HK-2 (cell line): ENCODE measurements around the gene SMIM10L1.

Experiments
- DNase-seq: peaks from one replicate; pipeline ENCODE4 v3.0.0-alpha.2; 2018; ENCODE audit not compliant: unreplicated experiment

The SMIM10L1 gene

DNA sequence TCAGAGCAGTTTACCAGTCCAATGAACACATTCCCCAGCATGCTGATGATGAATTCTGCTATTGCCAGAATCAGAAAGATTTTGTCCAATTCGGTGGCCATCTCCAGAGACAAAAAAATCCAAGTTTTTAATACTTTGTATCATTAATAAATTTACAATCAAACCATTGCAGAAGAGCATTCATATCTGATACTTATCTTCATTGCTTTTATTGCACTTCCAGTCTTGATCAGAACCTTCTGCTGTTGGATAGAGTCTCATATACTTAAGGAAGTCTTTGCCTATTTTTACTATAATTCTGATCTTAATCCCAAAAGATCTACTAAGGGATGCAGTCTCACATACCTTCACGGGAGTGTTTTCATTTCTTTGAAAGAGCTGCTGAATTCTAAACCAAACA lies 15.8 kb downstream of the SMIM10L1 start, which contains the start of gene TAS2R42:
Gene TAS2R42, minus strand, starts transcription at position 101 of the 400 bp plus-strand sequence. Its CDS starts 0 bp downstream, at position 101.
- no peak for DNase-seq

DNA sequence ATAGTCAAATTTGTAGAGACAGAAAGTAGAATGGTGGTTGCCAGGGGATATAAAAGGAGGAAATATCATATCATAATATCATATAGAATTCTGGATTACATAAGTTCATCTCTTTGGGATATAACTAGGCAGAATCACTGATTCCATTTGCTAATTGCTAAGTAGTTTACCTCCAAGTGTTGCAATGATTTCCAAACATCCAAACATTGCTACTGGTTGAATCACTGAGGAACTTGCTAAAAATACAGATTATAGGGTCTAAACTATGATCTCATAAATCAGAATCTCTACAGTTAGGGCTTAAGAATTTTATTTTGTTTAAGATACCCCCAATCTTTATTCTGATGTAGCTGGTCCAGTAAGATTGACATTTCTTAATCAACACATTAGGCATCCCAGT lies 31.8 kb downstream of the SMIM10L1 start:
- DNase-seq: no peak

DNA sequence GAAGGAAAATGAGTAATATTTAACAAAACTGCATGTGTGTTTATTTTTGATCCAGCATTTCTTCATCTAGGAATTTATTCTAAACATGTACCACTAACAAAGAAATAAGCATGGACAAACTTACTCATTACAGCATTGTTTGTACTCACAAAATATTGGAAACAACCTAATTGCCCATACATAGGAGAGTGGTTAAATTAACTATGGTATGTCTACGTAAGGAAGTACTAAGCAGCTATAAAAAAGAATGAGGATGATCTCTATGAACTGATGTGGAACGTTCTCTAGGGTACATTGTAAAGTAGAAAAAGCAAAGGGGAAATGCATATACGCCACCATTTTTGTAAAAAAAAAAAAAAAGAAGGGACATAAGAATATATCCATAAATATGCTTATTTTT lies 33.2 kb downstream of the SMIM10L1 start:
- DNase-seq: no peak

DNA sequence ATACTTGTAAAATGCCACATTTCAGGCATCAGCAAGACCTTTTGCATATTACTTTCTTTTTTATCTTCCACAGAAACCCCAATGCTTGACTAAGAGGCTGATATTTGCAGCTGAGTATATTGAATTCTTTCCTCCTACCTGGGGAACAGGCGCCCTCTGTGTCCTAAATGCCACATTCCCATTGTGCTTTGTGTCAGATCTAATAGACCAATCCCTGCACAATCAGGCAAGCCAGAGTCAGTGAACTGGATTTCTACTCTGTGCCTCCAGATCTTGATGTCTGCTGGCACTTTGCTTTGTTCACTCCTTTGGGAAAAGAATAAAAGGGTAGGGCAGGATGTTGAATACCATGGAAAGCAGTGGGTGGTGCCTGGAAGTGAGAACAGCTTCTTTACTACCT lies 38.1 kb downstream of the SMIM10L1 start:
- no peak for DNase-seq
